Heart left ventricle (tissue), 16 donors: ENCODE measurements around the gene BEX2. TPM values are rescaled to one million over a fixed set of nuclear protein-coding genes. Genes with fewer than 3 reads are reported as not detected.
"Not testable (repeated sequence)": the region's sequence is repeated elsewhere in the genome, so short reads cannot be mapped to it uniquely, and the experiment has no call there.

Experiments used
- ATAC-seq, 4 donors: fragments of 200-7000 bp; cut with Tn5 transposase; one replicate each; pipeline ENCODE4 v1.9.1; 2020 to 2022; ENCODE audit warnings: moderate library complexity in 4 of 4, mild to moderate bottlenecking in 3 of 4, moderate number of reproducible peaks in 1 of 4
- DNase-seq, 5 donors: peaks; one replicate each; pipeline ENCODE4 v3.0.0-alpha.2; 2020
- H3K27ac ChIP-seq, 12 donors: fragments of 200-600 bp; sonication (generic) in 4 of 12; one replicate each; pipeline versions ENCODE4 v1.5.0 to v1.8.0; 2016 to 2022; ENCODE audit warnings: mild to moderate bottlenecking in 2 of 12
- H3K27me3 ChIP-seq, 9 donors: fragments of 200-600 bp; sonication (generic) in 2 of 9; one replicate each; pipeline versions ENCODE4 v1.5.1 to v1.8.0; 2016 to 2022; ENCODE audit warnings: mild to moderate bottlenecking in 3 of 9
- H3K36me3 ChIP-seq, 9 donors: fragments of 200-600 bp; sonication (generic) in 2 of 9; one replicate each; pipeline versions ENCODE4 v1.5.0 to v1.8.0; 2018 to 2022; ENCODE audit warnings: mild to moderate bottlenecking in 2 of 9
- H3K4me1 ChIP-seq, 12 donors: fragments of 200-600 bp; sonication (generic) in 4 of 12; one replicate each; pipeline versions ENCODE4 v1.5.0 to v1.8.0; 2016 to 2022; ENCODE audit warnings: mild to moderate bottlenecking in 3 of 12
- H3K4me3 ChIP-seq, 12 donors: fragments of 200-600 bp; sonication (generic) in 4 of 12; one replicate each; pipeline versions ENCODE4 v1.5.0 to v1.8.0; 2017 to 2022; ENCODE audit warnings: mild to moderate bottlenecking in 9 of 12, moderate library complexity in 4 of 12
- H3K9me3 ChIP-seq, 12 donors: fragments of 200-600 bp; sonication (generic) in 4 of 12; one replicate each; pipeline versions ENCODE4 v1.5.0 to v1.8.0; 2016 to 2022; ENCODE audit warnings: mild to moderate bottlenecking in 1 of 12
- POLR2A ChIP-seq, 2 donors: fragments of 450-650 bp; IDR thresholded peaks; one replicate each; pipeline ENCODE4 v1.6.1; 2017; ENCODE audit warnings: antibody characterized with exemption in 2 of 2, mild to moderate bottlenecking in 2 of 2, moderate library complexity in 2 of 2
- WGBS, 4 donors: extraction: QIAGEN DNeasy Blood & Tissue Kit in 2 of 4; methylation state at CpG; one replicate each; pipeline versions ENCODE4 v1.1.5 to v1.1.7; 2013 to 2018; 5-methylcytosine and 5-hydroxymethylcytosine counted together
- intact Hi-C, 10 donors: fragments of 100-400 bp; cut with DNase I; formaldehyde crosslinking; loops; one replicate each; pipeline versions ENCODE4 v1.11.1 to v1.14.2; 2022
- polyA plus RNA-seq, 2 donors: library from polyadenylated mRNA; stranded (reverse); fragments of 200-250 nt; gene quantifications; one replicate each; pipeline ENCODE4 v1.2.3, GENCODE V29; 2013
- total RNA-seq, 9 donors: library from RNA; depleted of rRNA in 2 of 9; stranded (reverse); fragments of >200 nt in 2 of 9; fragmentation: NEBNext Ultra II Directional in 3 of 9; extraction: Animal tissue kit (Norgen Biotek cat#: 25700) in 3 of 9; gene quantifications; one replicate each; pipeline versions ENCODE4 v1.1.0 to v1.2.4, GENCODE V29; 2016 to 2023
- TF ChIP-seq, protein P1 (sequence below), 12 donors: fragments of 200-600 bp; sonication (generic) in 4 of 12; IDR thresholded peaks; one replicate each; pipeline versions ENCODE4 v1.5.0 to v1.8.0; 2018 to 2022; ENCODE audit warnings: antibody characterized with exemption in 12 of 12, mild to moderate bottlenecking in 5 of 12
- donor health status: ischemic (EF 13 %, LVEDD 7.1; RV severe dilation, severe dysfunction).
- donor health status: healthy with polysubstance abuse.
- donor health status: DM: no; HTN: yes; CAD: no.
- donor health status: DM: no; HTN: no; CAD: no.
- donor health status: ischemic (EF 25% LVEDD 6.9; RV normal size, moderate dysfunction).
- donor health status: ischemic (EF 25% LVEDD 5.7; RV mildly dilated, moderate dysfunction).
- donor health status: healthy.
- donor health status: DM: yes; HTN: yes; CAD: no.
- donor health status: ischemic (EF 35%, LVEDD 5.7; RV mildly dilated, moderate dysfunction).
- donor health status: nonischemic (EF 11% LVEDD 7.7; RV severe dilation, severe dysfunction).
- donor health status: DM: yes; HTN: yes; CAD: no.
- donor health status: PGD.
- donor health status: ischemic (EF 29% LVEDD 5.4; RV normal size, mild dysfunction).
- donor health status: nonischemic (EF 23%, LVEDD 6.1; RV moderate dilation, normal function).

BEX2 gene
- total and polyA plus RNA-seq, 11 donors, result 0.35 to 6.6 (median 1.7) TPM; not detected in 1

GRCh38 chrX:103311399-103311780 lies 600 bp upstream of the BEX2 start:
- H3K9me3 ChIP-seq, result no peaks in the 10 kb centered on the region
- H3K36me3 ChIP-seq, result no peaks in the 10 kb centered on the region
- TF ChIP-seq, protein P1, sequence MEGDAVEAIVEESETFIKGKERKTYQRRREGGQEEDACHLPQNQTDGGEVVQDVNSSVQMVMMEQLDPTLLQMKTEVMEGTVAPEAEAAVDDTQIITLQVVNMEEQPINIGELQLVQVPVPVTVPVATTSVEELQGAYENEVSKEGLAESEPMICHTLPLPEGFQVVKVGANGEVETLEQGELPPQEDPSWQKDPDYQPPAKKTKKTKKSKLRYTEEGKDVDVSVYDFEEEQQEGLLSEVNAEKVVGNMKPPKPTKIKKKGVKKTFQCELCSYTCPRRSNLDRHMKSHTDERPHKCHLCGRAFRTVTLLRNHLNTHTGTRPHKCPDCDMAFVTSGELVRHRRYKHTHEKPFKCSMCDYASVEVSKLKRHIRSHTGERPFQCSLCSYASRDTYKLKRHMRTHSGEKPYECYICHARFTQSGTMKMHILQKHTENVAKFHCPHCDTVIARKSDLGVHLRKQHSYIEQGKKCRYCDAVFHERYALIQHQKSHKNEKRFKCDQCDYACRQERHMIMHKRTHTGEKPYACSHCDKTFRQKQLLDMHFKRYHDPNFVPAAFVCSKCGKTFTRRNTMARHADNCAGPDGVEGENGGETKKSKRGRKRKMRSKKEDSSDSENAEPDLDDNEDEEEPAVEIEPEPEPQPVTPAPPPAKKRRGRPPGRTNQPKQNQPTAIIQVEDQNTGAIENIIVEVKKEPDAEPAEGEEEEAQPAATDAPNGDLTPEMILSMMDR (IDR thresholded peaks at IDR 0.05), result no peak
- ATAC-seq (no peak), DNase-seq (no peak)
- peaks cover 0 to 5% (median 0%) of the 10 kb centered on the region in 12 donors for H3K4me1 ChIP-seq
- intact Hi-C loops, result no loop called here
- peaks cover 0 to 46% (median 0%) of the 10 kb centered on the region in 9 donors for H3K27me3 ChIP-seq
- WGBS, 4 donors, result 54 to 71% (median 62%) methylated on average over 3 of the region's 3 CpGs
- no peak overlapping the region for H3K27ac ChIP-seq
- H3K4me3 ChIP-seq, result peak overlapping the region in 1 of 12 donors; percentile 44

DNA sequence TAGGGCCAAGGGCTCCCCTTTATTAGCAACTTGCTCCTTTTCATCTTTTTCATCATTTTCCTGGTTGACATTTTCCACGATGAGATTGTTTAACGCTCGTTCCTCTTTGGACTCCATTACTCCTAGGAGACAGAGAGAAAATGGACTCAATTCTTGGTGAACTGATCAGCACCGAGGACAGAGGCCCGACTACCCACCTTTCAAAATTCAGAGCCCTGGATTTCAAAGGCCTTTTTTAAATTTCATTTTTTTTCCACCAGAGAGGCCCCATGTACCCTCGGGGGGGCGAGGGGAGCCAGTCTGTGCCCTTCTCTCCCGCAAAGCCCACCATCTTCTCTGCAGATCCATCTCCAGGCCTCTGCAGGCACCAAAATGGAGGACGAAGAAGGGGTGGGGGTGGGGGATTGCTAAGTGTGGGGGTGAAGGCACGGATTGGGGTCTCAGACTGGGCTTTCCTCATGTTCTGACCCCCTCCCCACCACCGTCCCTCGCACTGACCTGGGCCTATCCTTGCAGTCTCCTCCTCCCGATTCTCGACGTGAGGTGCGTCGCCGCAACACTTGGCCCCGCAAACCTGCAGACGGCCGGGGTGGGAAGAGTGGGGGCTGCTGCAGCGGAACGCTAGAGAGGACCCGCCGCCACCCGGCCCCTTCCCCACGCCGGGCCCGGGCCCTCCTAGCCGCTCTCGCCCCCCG lies 783 bp downstream of the BEX2 start:
- Histone ChIP-seq H3K27ac (no peak overlapping the region), H3K27me3 (peaks cover 0 to 50% (median 0%) of the 10 kb centered on the region in 9 donors), H3K4me1 (peaks cover 0 to 5% (median 0%) of the 10 kb centered on the region in 12 donors), H3K4me3 (peak overlapping the region in 11 of 12 donors; percentile 30 to 60 (median 47)), H3K9me3 (no peaks in the 10 kb centered on the region), H3K36me3 (no peaks in the 10 kb centered on the region)
- no peak for TF ChIP-seq POLR2A (IDR thresholded peaks at IDR 0.05)
- TF ChIP-seq, protein P1 (IDR thresholded peaks at IDR 0.05), result no peak
- intact Hi-C loops, result no loop called here
- no peak for DNase-seq
- 25 to 60% (median 38%) methylated on average over 18 to 32 of the region's 32 CpGs for WGBS, 4 donors
- no peak for ATAC-seq

- H3K27me3 ChIP-seq, result peaks cover 0 to 33% (median 0%) of the 10 kb centered on the region in 9 donors
- H3K27ac ChIP-seq, H3K4me3 ChIP-seq, DNase-seq, intact Hi-C loops, H3K4me1 ChIP-seq, H3K9me3 ChIP-seq, H3K36me3 ChIP-seq, ATAC-seq: not testable (repeated sequence)
- WGBS, 4 donors, result 80 to 96% (median 88%) methylated on average over 4 of the region's 4 CpGs
Observed at GRCh38 chrX:103305666-103306065, 5.1 kb downstream of the BEX2 start.

GRCh38 chrX:103304705-103305104 lies 6.1 kb downstream of the BEX2 start:
- H3K27ac ChIP-seq, result no peak overlapping the region
- H3K27me3 ChIP-seq, result peaks cover 0 to 24% (median 0%) of the 10 kb centered on the region in 9 donors
- no peaks in the 10 kb centered on the region for H3K36me3 ChIP-seq
- no peak overlapping the region for H3K4me3 ChIP-seq
- no peaks in the 10 kb centered on the region for H3K4me1 ChIP-seq
- TF ChIP-seq, protein P1 (IDR thresholded peaks at IDR 0.05), result no peak
- TF ChIP-seq POLR2A (IDR thresholded peaks at IDR 0.05), result no peak
- ATAC-seq (no peak), DNase-seq (no peak)
- H3K9me3 ChIP-seq, result no peaks in the 10 kb centered on the region
- intact Hi-C loops, result no loop called here

DNA sequence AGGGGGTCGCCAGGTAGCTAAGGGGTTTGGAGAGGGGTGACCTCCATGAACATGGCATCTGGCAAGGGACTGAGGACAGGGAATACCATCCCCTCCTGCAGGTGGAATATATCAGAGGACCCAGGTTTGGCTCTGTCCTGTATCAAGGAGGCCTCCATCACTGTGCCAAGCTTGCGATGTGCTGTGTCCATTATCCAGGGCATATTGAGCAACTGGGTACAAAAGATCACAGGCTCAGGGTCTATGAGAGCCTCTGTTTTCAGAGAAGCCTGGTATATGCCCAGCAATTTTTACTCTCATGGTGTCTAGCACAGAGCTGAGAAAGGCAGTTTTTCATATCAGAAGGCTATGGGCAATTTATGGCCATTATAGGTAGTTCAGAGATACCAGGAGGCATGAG lies 17.7 kb downstream of the BEX2 start:
- no peaks in the 10 kb centered on the region for H3K4me1 ChIP-seq
- peaks cover 0 to 7% (median 0%) of the 10 kb centered on the region in 12 donors for H3K9me3 ChIP-seq
- peaks cover 0 to 7% (median 0%) of the 10 kb centered on the region in 9 donors for H3K27me3 ChIP-seq
- no peak overlapping the region for H3K4me3 ChIP-seq
- DNase-seq (no peak), ATAC-seq (no peak)
- intact Hi-C loops, result no loop called here
- no peaks in the 10 kb centered on the region for H3K36me3 ChIP-seq
- WGBS, 4 donors, result 82 to 98% (median 88%) methylated on average over 2 of the region's 2 CpGs
- TF ChIP-seq POLR2A (IDR thresholded peaks at IDR 0.05), result no peak
- TF ChIP-seq, protein P1 (IDR thresholded peaks at IDR 0.05), result no peak
- H3K27ac ChIP-seq, result no peak overlapping the region
